ENCODE measurements around the gene KIF3C.
A peak's percentile ranks its signal among the peaks of the same experiment; 100 is the strongest.
"Not testable (repeated sequence)": the region's sequence is repeated elsewhere in the genome, so short reads cannot be mapped to it uniquely, and the experiment has no call there.

KIF3C gene

GRCh38 chr2:25915411-25915810 is 66.9 kb downstream of the KIF3C start:
- DNase-seq = not testable (repeated sequence)

- DNase-seq = not testable (repeated sequence)
Observed at GRCh38 chr2:25913696-25913973, 68.7 kb downstream of the KIF3C start.

GRCh38 chr2:25912851-25913695 is 69.2 kb downstream of the KIF3C start:
- DNase-seq = no peak

- not testable (repeated sequence) for DNase-seq
Observed at GRCh38 chr2:25909574-25909973, 72.7 kb downstream of the KIF3C start.

GRCh38 chr2:25905126-25905525 is 77.2 kb downstream of the KIF3C start:
- no peak for DNase-seq

- no peak for DNase-seq
Observed at GRCh38 chr2:25903216-25903776, 79.0 kb downstream of the KIF3C start.

GRCh38 chr2:25899404-25899970 is 82.8 kb downstream of the KIF3C start:
- no peak for DNase-seq

- DNase-seq = no peak
Observed at GRCh38 chr2:25897506-25897905, 84.8 kb downstream of the KIF3C start.

- not testable (repeated sequence) for DNase-seq
Observed at GRCh38 chr2:25896308-25896707, 86.0 kb downstream of the KIF3C start.

- DNase-seq = no peak
Observed at GRCh38 chr2:25895610-25896009, 86.7 kb downstream of the KIF3C start.

- no peak for DNase-seq
Observed at GRCh38 chr2:25895018-25895417, 87.3 kb downstream of the KIF3C start.

GRCh38 chr2:25894135-25894830 is 88.0 kb downstream of the KIF3C start:
- DNase-seq = no peak

GRCh38 chr2:25891672-25892071 is 90.6 kb downstream of the KIF3C start:
- DNase-seq = no peak

- DNase-seq = no peak
Observed at GRCh38 chr2:25887624-25888242, 94.6 kb downstream of the KIF3C start.

GRCh38 chr2:25885933-25886332 is 96.4 kb downstream of the KIF3C start:
- no peak for DNase-seq

- DNase-seq = no peak
Observed at GRCh38 chr2:25881764-25882163, 100.5 kb downstream of the KIF3C start.

- no peak for DNase-seq
Observed at GRCh38 chr2:25879133-25879730, 103.1 kb downstream of the KIF3C start.

- peak; percentile 98 for DNase-seq
Observed at GRCh38 chr2:25878361-25879132, 103.8 kb downstream of the KIF3C start, which contains the start of gene ASXL2. TSS of gene ASXL2 (minus strand) at chr2:25878487. CDS start at chr2:25878222, 265 bp downstream.

GRCh38 chr2:25877431-25878360 is 104.6 kb downstream of the KIF3C start:
- peak; percentile 75 for DNase-seq
